ENCODE data around the gene ARL6IP4.

Gene ARL6IP4

DNA sequence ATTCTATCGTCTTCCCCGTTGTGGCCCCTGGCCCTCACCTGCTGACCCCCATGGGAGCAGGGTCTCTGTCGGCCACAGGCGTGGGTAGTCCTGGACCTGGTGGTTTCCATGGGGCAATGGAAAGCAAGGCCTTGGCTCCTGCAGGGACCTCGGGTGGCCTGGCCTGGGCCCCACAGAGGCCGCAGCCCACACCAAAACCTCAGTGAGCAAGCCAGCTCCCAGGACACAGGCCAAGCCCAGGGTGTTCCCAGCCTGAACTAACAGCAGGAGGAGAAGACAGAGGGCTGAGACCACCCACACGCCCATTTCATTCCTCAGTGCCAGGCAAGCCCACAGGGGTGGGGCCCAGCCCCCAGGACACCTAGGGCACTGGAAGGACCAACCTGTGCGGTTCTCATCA, 31.1 kb upstream of the ARL6IP4 start:
- no peak for DNase-seq (ENCODE audit: low read depth, low spot score)
- H3K4me3 ChIP-seq (ENCODE audit: low read depth, low read length): no peak overlapping the region
- TF ChIP-seq, protein P1, sequence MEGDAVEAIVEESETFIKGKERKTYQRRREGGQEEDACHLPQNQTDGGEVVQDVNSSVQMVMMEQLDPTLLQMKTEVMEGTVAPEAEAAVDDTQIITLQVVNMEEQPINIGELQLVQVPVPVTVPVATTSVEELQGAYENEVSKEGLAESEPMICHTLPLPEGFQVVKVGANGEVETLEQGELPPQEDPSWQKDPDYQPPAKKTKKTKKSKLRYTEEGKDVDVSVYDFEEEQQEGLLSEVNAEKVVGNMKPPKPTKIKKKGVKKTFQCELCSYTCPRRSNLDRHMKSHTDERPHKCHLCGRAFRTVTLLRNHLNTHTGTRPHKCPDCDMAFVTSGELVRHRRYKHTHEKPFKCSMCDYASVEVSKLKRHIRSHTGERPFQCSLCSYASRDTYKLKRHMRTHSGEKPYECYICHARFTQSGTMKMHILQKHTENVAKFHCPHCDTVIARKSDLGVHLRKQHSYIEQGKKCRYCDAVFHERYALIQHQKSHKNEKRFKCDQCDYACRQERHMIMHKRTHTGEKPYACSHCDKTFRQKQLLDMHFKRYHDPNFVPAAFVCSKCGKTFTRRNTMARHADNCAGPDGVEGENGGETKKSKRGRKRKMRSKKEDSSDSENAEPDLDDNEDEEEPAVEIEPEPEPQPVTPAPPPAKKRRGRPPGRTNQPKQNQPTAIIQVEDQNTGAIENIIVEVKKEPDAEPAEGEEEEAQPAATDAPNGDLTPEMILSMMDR (IDR thresholded peaks at IDR 0.05; ENCODE audit: low read depth, low read length): no peak
- in situ Hi-C loops (cut with HindIII; ENCODE audit: low sequenced_read_pairs): no loop called here

DNA sequence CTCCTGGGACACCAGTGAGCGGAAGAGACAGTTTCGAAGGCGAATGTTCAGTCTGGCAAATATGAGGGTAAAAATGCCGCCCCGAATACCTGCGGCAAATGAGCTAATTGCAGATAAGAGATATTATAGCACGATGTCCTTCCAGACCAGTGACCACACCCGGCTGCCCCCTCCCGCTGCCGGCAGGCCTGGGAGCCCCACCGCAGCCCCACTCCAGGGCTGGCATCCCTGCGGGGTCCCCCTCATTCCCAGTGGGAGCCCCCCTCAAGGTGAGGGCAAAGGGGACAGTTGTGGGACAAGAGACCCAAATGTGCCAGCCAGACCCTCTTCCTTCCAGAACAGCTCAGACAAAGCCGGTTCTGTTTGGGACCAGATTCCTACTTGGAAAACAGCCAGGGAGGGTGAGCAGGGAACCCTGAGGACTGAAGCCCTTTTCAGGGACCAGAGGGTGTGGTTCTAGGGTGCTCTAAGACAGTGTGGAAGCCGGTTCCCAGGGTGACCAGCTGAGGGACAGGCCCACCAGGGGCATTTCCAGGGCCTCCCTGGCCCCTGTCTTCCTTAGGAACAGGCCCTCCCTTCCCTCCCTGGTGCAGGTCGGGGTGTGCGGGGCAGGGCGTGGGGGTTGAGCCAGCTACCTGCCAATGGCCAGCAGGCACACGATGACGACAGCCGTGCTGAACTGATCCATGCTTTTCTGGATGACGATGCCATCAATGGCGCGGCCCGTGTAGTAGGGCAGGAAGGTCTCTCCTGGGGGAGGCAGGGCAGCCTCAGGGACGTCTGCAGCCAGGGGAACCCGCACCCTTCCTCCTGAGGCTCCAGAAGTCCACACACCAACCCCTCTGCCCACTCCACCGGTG, 30.4 kb upstream of the ARL6IP4 start:
- in situ Hi-C loops (cut with HindIII; ENCODE audit: low sequenced_read_pairs): no loop called here
- no peak for DNase-seq (ENCODE audit: low read depth, low spot score)
- H3K4me3 ChIP-seq (ENCODE audit: low read depth, low read length): no peak overlapping the region
- TF ChIP-seq, protein P1 (IDR thresholded peaks at IDR 0.05; ENCODE audit: low read depth, low read length): no peak

DNA sequence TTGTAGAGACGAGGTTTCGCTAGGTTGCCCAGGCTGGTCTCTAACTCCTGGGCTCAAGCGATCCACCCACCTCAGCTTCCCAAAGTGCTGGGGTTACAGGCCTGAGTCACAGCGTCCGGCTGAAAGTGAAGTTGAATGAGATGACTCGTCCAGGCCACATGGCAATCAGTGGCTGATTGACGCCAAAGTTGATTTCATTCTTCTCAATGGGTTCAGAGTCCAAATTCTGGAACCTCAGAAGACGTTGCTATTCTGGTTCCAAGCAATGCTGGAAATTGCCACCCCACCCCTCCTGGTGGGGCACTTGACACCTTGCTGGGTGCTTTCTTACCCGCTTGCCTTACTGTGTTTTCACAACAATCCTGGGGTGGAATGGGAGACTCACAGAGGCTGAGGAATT, 29.1 kb upstream of the ARL6IP4 start:
- peak; percentile 41 for DNase-seq (ENCODE audit: low read depth, low spot score)
- TF ChIP-seq, protein P1 (IDR thresholded peaks at IDR 0.05; ENCODE audit: low read depth, low read length): no peak
- in situ Hi-C loops (cut with HindIII; ENCODE audit: low sequenced_read_pairs): no loop called here
- no peak overlapping the region for H3K4me3 ChIP-seq (ENCODE audit: low read depth, low read length)

DNA sequence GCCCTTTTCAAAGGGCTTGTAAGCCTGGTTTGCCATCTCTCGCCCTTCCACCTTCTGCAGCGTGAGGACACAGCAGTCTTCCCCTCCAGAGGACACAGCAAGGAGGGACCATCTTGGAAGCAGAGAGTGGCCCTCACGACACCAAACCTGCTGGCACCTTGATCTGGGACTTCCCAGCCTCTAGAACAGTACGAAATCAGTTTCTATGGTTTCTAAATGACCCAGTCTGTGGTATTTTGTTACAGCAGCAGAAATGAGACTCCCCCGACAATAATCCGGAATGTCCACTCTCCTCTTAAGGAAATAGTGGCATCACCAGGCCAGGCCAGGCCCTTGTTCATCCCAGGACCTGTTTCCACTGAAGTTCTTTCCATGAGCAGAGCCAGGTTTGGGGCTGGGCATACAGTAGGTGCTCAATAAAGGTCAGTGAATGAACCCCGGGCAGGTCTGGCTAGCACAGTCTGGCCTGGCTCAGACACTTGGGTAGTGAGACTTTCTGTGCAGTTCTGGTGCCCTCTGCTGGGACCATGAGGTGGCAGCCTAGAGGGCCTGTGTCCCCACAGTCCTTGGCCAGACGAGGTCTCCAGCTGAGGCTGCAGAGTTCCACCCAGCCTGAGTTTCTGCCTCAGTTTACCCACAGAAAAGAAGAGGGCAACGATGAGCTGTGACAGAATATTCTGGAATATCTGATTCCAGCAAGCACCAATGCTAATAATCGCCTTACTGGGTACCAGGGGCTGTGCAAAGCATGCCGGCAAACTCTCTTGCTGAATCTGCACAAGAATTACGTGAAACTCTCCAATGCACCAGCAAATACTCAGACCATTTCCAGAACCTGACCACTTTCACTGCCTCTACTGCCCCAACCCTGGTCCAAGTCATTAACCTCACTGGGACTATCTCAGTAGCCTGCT, 28.2 kb upstream of the ARL6IP4 start:
- H3K4me3 ChIP-seq (ENCODE audit: low read depth, low read length): no peak overlapping the region
- TF ChIP-seq, protein P1 (IDR thresholded peaks at IDR 0.05; ENCODE audit: low read depth, low read length): peak; percentile 94
- peak; percentile 62 for DNase-seq (ENCODE audit: low read depth, low spot score)
- in situ Hi-C loops (cut with HindIII; ENCODE audit: low sequenced_read_pairs): no loop called here

DNA sequence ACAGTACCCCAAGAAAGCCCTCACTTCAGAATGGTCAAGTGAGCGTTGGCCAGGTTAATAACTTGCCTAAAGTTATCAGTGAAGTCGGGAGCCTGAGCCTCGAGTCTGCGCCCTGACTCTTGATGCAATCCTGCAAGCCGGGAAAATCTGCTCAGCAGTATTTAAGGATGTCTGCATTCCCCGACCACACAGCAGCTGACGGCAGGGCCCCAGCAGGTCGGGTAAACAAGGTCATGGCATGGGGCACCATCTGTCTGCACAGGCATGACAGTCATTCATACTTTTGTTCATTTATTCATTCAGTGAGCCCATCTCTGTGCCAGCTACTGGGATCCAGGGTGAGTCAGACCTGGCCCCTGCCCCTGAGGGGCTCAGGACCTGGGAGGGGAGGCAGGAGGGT, 25.3 kb upstream of the ARL6IP4 start:
- in situ Hi-C loops (cut with HindIII; ENCODE audit: low sequenced_read_pairs): no loop called here

DNA sequence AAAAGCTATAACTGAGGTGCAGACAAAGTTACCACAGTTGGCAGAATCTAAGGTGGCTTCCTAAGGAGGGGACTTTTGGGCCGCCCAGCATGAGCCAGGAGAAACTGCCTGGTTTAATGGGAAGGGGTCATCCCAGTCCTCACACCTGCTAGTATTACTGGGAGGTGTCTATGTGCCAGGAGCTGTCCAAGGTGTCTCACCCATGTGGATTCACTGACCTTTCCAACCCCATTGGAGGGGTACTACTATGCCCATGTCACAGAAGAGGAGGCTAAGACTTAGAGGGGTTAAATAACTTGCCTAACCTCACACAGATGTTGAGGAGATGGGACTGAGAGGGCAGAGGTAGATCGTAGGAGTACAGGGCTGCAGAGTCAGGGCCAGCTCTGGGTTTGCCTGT, 24.4 kb upstream of the ARL6IP4 start:
- TF ChIP-seq, protein P1 (IDR thresholded peaks at IDR 0.05; ENCODE audit: low read depth, low read length): no peak
- H3K4me3 ChIP-seq (ENCODE audit: low read depth, low read length): no peak overlapping the region
- in situ Hi-C loops (cut with HindIII; ENCODE audit: low sequenced_read_pairs): no loop called here
- DNase-seq (ENCODE audit: low read depth, low spot score): no peak

More for the DNA sequence above, 25.3 kb upstream of the ARL6IP4 start:
- TF ChIP-seq, protein P1 (IDR thresholded peaks at IDR 0.05; ENCODE audit: low read depth, low read length): no peak
- DNase-seq (ENCODE audit: low read depth, low spot score): no peak
- no peak overlapping the region for H3K4me3 ChIP-seq (ENCODE audit: low read depth, low read length)
